HL-60 (cell line): ENCODE measurements around the gene CLK4.

Source experiments
- POLR2AphosphoS5 ChIP-seq: IDR thresholded peaks from 2 replicates; pipeline ENCODE4 v1.6.1; 2012; ENCODE audit warnings: low read depth
- TF ChIP-seq, protein P1 (sequence below): IDR thresholded peaks from one replicate; pipeline ENCODE4 v1.5.1; 2011; ENCODE audit warnings: low read length, control low read depth, inconsistent platforms; ENCODE audit not compliant: insufficient read depth

DNA sequence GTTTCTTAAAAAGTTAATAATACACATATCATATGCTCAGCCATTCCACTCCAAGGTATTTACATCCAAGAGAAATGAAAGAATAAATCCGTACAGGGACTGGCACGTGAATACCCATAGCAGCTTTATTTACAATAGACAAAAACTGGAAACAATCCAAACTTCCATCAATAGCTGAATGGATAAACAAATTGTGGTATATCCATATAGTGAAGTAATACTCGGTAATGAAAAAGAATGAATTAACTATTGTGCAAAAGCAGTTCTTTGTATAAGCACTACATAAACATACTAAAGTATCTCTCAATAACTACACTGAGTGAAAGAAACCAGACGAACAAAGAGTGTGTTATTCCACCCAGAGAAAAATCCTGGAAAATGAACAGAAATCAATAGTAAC lies 54.2 kb downstream of the CLK4 start:
- TF ChIP-seq, protein P1, sequence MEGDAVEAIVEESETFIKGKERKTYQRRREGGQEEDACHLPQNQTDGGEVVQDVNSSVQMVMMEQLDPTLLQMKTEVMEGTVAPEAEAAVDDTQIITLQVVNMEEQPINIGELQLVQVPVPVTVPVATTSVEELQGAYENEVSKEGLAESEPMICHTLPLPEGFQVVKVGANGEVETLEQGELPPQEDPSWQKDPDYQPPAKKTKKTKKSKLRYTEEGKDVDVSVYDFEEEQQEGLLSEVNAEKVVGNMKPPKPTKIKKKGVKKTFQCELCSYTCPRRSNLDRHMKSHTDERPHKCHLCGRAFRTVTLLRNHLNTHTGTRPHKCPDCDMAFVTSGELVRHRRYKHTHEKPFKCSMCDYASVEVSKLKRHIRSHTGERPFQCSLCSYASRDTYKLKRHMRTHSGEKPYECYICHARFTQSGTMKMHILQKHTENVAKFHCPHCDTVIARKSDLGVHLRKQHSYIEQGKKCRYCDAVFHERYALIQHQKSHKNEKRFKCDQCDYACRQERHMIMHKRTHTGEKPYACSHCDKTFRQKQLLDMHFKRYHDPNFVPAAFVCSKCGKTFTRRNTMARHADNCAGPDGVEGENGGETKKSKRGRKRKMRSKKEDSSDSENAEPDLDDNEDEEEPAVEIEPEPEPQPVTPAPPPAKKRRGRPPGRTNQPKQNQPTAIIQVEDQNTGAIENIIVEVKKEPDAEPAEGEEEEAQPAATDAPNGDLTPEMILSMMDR, result no peak
- no peak for TF ChIP-seq POLR2AphosphoS5
